Measurements from ENCODE around the gene VAV2.
"Not testable (repeated sequence)": the region's sequence is repeated elsewhere in the genome, so short reads cannot be mapped to it uniquely, and the experiment has no call there.

VAV2 gene

GRCh38 chr9:133762488-133763271 is 229.4 kb downstream of the VAV2 start:
- DNase-seq: no peak

DNA sequence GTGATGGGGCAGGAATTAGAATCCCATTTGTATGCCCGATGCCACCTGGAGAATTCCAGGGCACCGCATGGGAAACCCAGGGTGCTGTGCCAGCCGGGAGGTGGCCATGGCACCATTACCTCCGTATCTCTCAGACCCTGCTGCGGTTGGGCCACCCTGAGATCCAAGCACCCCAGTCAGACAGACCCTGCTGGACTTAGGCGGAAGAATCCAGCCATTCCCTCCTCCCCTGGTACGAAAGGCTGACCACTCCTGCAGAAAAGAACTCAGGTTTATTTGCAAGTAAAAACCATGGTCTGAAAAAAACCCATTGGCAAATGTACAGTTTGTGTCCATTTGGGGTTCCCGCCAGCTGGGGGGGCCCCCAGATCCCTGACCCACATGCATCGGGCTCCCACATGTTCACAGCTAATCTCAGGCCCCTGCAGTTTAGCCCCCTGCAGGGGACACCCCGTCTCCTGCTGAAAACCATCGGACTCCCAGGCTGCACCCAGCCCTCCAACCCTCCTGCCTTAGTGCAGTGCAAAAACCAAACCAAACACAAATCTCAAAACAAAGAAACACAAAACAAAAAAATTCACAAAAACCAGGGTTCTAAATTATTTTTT is 230.4 kb downstream of the VAV2 start:
- DNase-seq: no peak

DNA sequence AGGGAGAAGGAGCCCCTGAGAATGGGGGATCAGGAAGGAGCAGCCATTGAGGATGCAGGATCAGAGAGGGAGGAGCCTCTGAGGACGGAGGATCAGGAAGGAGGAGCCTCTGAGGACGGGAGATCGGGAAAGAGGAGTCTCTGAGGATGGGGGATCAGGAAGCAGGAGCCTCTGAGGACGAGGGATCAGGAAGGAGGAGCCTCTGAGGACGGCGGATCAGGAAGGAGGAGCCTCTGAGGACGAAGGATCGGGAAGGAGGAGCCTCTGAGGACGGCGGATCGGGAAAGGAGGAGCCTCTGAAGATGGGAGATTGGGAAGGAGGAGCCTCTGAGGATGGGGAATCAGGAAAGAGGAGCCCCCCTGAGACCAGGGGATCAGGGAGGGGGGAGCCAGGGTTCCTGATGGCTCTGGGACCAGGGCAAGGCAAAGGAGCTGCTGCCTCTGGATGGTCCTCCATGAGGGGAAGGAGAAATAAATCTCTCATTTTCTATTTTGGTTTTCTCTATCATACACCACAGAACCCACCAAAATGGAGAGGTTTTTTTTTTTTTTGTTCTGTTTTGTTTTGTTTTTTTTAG is 231.3 kb downstream of the VAV2 start:
- no peak for DNase-seq

DNA sequence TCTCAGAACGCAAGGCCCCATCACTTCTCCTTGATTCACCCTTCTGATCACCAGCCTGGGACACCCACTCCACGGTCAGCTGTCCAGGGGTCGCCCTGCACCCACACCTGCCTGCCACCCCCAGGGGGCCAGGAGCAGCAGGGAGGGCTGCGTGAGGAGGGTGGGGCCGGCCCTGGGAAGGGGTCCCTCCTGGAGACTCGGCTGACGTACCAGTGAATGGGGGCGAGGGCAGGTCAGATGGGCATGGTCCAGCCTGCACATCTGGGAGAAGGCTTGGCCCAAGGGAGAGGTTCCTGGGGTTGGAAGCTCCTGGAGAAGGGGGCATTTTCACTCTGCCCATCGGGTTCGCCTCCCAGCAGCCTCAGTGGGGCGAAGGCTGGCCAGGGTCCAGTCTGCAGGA is 232.2 kb downstream of the VAV2 start:
- no peak for DNase-seq

DNA sequence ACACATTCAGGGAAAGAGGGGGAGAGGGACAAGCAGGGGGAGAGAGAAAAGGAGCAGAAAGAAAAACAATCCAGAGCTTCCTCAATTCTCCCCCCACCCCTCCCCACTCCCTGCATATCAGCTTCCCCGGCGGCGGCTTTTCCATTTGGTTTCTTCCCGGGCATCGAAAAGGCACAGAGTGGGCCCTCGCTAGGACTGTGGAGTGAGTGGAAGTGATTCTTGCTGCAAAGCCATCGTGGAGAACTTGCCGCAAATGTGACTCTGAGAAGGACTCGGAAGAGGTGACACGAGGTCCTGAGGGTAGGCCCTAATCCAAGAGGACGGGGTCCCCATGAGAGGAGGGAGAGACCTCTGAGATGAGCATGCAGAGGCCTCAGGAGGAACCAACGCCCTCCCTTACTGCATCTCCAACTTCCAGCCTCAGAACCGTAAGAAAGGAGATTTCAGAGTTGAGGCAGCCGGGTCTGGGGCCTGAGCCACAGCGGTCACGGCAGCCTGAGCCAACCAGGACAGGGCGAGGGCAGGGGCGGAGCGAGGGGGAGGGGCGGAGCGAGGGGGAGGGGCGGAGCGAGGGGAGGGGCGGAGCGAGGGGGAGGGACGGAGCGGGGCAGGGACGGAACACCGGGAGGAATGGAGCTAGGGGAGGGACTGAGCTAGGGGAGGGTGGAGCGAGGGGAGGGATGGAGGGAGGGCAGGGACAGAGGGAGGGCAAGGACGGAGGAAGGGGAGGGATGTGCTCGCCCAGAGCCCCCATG is 232.8 kb downstream of the VAV2 start:
- no peak for DNase-seq

DNA sequence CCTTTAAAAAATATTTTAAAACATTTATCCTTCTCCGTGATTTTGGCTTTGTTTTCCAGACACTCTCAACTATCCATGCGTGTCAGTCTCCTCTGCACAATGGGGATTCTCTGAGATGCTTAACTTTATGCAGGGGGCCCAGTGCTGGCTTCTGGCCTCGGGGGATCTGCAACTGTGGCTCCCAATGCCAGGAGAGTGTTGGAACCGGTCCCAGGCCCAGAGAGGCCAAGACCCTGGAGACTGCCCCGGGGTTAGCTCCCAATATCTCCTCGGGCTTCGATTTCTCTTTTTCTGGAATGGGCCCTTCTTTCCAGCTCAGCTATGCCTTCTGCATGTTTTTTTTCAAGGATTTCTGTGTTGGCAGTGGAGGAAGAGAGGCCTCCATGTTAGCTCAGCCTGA is 233.9 kb downstream of the VAV2 start:
- no peak for DNase-seq

- no peak for DNase-seq
Observed at GRCh38 chr9:133754688-133755227, 237.4 kb downstream of the VAV2 start.

DNA sequence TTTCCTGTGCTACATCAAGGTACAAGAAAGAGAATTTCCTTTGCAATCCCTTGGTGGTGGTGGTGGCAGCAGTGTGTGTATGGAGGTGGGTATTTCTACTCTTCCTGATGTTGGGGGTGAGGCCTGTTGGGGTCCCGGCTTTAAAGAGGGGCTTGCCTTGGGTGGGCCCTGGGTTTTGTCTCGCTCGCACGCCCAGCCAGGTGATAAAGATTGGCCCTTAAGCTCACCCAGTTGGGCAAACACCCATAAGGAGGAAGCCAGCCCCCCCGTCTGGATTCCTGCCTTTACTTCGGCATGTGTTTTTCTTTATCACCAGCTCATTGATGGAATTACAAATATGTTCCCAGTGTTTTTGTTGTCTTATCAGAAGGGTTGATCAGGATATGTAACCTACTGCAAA is 237.9 kb downstream of the VAV2 start:
- no peak for DNase-seq

DNA sequence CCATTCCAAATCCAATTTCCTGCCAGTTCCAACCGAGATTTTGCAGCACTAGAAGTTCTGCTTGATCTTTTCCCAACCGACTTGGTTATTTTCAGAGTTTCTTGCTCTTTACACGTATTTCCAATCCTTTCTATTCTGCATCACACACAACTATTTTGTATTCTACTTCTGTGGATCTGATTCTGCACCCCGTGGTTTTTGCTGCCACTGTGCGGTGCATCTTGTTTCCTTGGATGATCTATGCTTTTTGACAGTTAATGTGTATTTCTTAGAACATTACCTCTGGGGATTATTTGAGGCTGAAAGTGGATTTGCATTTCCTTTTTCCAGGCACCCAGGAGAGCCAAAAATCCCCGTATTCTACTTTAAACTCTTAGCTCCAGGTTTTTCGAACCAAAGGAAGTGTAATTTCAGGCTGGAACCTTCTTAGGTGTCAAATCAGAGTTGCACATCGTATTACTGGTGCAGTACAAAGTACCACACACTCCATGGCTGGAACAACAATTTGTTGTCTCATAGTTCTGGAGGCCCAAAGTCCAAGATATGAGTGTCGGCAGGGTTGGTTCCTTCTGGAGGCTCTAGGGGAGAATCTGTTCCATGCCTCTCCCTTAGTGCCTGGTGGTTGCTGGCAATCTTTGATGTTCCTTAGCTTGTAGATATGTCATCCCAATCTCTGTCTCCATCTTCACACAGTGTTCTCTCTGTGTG is 239.2 kb downstream of the VAV2 start:
- DNase-seq: no peak

DNA sequence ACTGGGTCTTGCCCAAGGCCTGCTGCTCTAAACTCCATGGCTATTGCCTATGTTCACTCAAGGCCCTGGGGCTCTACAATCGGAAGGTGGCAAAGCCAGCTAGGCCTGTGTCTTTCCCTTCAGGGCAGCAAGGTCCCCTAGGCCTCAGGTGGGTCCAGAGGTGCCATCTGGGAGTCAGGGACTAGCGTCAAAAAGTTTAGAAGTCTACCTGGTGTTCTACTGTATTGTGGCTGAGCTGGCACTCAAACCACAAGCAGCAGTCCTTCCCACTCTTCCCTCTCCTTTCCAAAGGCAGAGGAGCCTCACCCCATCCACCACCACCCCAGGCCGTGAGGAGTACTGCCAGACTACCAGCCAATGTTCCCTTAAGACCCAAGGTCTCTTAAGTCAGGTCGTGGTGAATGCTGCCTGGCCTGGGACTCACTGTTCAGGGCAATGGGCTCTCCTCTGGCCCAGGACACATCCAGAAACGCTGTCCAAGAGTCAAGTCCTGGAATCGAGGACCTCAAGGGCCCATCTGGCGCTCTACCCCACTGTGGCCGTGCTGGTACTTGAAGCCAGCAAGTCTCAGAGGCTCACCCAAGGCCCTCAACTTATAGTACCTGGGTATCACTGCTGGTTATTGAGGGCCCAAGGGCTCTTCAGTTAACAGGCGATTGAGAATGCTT is 241.0 kb downstream of the VAV2 start:
- DNase-seq: no peak

DNA sequence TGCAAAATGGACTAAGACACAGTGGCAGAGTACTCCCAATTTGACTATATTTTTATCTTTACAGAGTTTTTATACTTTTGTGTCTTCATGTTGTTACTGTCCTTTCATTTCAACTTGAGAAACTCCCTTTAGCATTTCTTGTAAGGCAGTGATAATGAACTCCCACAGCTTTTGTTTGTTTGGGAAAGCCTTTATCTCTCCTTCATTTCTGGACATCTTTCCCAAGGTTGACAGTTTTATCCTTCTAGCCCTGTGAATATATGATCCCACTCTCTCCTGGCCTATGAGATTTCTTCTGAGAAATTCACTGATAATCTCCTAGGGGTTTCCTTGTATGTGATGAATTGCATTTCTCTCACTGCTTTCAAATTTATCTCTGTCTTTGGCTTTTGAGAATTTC is 244.8 kb downstream of the VAV2 start:
- DNase-seq: no peak

DNA sequence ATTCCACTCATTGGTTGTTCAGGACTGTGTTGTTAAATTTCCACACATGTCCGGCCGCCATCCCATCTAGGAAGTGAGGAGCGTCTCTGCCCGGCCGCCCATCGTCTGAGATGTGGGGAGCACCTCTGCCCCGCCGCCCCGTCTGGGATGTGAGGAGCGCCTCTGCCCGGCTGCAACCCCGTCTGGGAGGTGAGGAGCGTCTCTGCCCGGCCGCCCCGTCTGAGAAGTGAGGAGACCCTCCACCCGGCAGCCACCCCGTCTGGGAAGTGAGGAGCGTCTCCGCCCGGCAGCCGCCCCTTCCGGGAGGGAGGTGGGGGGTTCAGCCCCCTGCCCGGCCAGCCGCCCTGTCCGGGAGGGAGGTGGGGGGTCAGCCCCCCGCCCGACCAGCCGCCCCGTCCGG is 247.6 kb downstream of the VAV2 start:
- DNase-seq: not testable (repeated sequence)

DNA sequence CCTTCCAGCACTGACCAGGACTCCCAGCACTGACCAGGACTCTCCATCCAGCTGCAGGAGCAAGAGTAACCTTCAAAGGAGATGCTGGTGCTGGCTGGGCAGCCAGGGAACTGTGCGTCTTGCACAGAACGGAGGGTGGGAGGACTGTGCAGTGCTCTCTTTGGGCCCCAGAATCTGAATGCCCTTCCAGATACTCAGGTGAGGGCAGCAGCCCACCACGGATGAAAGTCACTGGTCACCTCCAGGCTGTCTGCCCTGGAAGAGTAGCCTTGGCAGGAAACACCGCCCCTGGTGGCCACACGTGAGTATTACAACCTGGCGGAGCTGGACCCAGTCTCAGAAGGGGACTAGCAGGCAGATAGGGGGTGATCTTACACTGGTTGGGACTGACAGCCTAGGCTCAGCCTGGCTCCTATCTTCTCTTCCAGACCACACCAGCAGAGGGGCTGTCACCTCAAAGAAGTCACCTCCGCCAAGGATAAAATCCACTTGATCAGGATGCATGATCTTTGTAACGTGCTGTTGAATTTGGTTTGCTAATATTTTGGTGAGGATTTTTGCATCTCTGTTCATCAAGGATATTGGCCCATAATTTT is 249.2 kb downstream of the VAV2 start:
- peak; percentile 65 for DNase-seq

GRCh38 chr9:133742251-133742650 is 249.9 kb downstream of the VAV2 start:
- no peak for DNase-seq

DNA sequence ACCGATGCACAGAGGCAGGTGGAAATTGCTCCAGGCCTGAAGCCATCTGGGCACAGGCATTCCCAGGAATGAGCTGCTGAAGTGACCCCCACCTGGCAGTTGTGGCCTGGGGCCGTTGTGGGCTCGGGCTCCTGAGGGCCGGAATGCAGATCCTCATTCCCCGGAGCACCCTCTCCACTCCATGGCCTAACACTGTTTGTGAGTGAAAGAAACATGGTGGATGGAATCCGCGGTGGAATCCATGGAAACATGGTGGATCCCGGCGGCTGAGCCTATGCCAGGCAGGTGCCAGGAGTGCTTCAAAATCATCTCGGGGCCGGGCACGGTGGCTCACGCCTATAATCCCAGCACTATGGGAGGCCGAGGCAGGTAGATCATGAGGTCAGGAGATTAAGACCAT is 250.4 kb downstream of the VAV2 start:
- DNase-seq: no peak

- DNase-seq: no peak
Observed at GRCh38 chr9:133740911-133741310, 251.2 kb downstream of the VAV2 start.

GRCh38 chr9:133739408-133740280 is 252.5 kb downstream of the VAV2 start:
- no peak for DNase-seq

DNA sequence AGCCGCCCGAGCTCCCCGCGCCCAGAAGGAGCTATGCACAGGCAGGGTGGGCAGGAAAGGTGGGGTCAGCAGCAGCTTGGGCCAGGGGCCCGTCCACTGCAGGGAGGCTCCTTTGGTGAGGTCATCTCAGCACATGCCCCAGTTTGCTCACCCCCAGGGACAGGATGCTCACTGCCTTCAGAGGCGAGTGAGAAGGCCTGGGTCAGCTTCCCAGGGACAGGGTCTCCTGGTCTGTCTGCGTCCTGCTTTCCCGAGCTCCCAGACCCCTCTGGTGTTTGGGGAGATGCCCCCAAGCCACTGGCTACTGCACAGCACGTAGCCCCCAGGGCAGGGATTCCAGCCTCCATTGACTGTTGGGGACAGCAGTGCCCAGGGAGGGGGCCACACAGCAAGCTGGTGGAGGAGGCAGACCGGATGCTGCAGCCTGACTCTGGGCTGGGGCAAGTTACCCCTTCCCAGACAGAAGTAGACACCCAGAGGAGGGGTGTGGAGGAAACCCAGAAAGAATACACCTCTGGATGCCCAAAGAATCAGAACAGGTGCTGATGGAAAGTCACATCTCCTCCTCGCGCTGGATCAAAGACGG is 253.4 kb downstream of the VAV2 start:
- DNase-seq: no peak

GRCh38 chr9:133737774-133738639 is 254.1 kb downstream of the VAV2 start, which contains the start of gene SARDH:
Gene SARDH, minus strand, starts transcription at chr9:133738352. Its CDS starts 4,179 bp downstream, at chr9:133734173.
- no peak for DNase-seq
